ENCODE measurements around the gene MRPS6. TPM values are rescaled to one million over a fixed set of nuclear protein-coding genes. Genes with fewer than 3 reads are reported as not detected.

The MRPS6 gene
- total RNA-seq, 1 donor from 2014 or later: 40.2 TPM

- Mint-ChIP-seq H3K27ac (no peak overlapping the region), H3K4me3 (no peak overlapping the region), H3K36me3 (ENCODE audit: low read depth) (peaks cover 30% of the 10 kb centered on the region), H3K4me1 (peaks cover 15% of the 10 kb centered on the region), H3K27me3 (no peaks in the 10 kb centered on the region), H3K9me3 (no peaks in the 10 kb centered on the region)
- intact Hi-C loops (cut with micrococcal nuclease): no loop called here
- DNase-seq (no peak), ATAC-seq (ENCODE audit: low read depth) (no peak)
- TF ChIP-seq, protein P1, sequence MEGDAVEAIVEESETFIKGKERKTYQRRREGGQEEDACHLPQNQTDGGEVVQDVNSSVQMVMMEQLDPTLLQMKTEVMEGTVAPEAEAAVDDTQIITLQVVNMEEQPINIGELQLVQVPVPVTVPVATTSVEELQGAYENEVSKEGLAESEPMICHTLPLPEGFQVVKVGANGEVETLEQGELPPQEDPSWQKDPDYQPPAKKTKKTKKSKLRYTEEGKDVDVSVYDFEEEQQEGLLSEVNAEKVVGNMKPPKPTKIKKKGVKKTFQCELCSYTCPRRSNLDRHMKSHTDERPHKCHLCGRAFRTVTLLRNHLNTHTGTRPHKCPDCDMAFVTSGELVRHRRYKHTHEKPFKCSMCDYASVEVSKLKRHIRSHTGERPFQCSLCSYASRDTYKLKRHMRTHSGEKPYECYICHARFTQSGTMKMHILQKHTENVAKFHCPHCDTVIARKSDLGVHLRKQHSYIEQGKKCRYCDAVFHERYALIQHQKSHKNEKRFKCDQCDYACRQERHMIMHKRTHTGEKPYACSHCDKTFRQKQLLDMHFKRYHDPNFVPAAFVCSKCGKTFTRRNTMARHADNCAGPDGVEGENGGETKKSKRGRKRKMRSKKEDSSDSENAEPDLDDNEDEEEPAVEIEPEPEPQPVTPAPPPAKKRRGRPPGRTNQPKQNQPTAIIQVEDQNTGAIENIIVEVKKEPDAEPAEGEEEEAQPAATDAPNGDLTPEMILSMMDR (IDR thresholded peaks at IDR 0.05): no peak
- ChIA-PET CTCF (no interaction called here), POLR2A (interaction anchor here (0.7 kb wide), 1 partner anchor 69 kb away, joined by 3 read pairs; no protein-coding TSS in a partner anchor)
Measured at GRCh38 chr21:34122047-34122446, 48.7 kb downstream of the MRPS6 start.

DNA sequence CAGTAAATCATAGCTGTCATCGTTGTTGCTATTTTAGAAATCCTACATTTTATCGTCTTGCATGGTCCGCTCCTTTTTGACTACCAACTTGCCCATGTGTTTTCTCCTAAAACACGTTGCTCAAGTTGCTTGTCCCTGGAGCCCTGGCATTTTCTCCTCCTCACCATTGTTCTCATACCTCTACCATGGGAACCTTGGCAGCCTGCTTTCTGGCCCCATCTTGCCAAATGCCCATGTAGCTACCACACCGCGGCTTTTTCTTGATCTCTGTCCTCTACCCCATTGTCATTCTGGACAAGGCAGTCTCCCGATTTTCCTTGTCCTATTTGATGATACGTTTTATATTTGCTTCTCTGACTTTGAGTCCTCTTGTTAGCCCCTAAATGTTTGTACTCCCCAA, 50.2 kb downstream of the MRPS6 start:
- POLR2A ChIA-PET: no interaction called here
- peaks cover 42% of the 10 kb centered on the region for H3K36me3 Mint-ChIP-seq (ENCODE audit: low read depth)
- TF ChIP-seq, protein P1 (IDR thresholded peaks at IDR 0.05): no peak
- no peaks in the 10 kb centered on the region for H3K9me3 Mint-ChIP-seq
- intact Hi-C loops (cut with micrococcal nuclease): no loop called here
- peaks cover 15% of the 10 kb centered on the region for H3K4me1 Mint-ChIP-seq
- H3K4me3 Mint-ChIP-seq: no peak overlapping the region
- DNase-seq (no peak), ATAC-seq (ENCODE audit: low read depth) (no peak)
- no peaks in the 10 kb centered on the region for H3K27me3 Mint-ChIP-seq
- H3K27ac Mint-ChIP-seq: no peak overlapping the region
- CTCF ChIA-PET: no interaction called here

GRCh38 chr21:34126269-34126668, 52.9 kb downstream of the MRPS6 start:
- intact Hi-C loops (cut with micrococcal nuclease): no loop called here
- ATAC-seq (ENCODE audit: low read depth) (no peak), DNase-seq (no peak)
- Mint-ChIP-seq H3K4me1 (peaks cover 27% of the 10 kb centered on the region), H3K4me3 (no peak overlapping the region), H3K36me3 (ENCODE audit: low read depth) (peaks cover 62% of the 10 kb centered on the region), H3K27ac (no peak overlapping the region), H3K27me3 (no peaks in the 10 kb centered on the region), H3K9me3 (no peaks in the 10 kb centered on the region)
- POLR2A ChIA-PET: no interaction called here
- CTCF ChIA-PET: no interaction called here
- TF ChIP-seq, protein P1 (IDR thresholded peaks at IDR 0.05): no peak

DNA sequence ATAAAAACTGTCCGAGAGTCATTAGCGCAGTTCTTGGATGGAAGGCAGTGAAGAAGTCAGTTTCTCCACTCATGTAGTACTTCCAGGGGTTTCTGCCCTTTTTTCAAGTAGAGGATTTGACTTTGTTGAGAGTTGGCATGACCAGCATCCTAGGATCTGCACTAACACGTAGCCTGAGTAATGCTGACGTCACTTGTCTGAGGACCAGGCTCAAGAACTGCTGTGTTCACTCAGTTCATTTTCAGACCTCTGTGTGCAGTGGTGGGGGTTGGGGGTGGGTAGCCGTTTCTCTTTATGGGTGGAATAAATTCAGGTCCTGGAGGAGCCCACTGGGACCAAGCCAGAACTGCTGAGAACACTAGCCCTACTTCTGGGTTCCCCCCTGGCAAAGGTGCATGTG, 53.3 kb downstream of the MRPS6 start:
- CTCF ChIA-PET: no interaction called here
- Mint-ChIP-seq H3K36me3 (ENCODE audit: low read depth) (peaks cover 63% of the 10 kb centered on the region), H3K27ac (no peak overlapping the region), H3K4me3 (no peak overlapping the region), H3K27me3 (no peaks in the 10 kb centered on the region), H3K9me3 (no peaks in the 10 kb centered on the region), H3K4me1 (peaks cover 28% of the 10 kb centered on the region)
- TF ChIP-seq, protein P1 (IDR thresholded peaks at IDR 0.05): no peak
- no peak for DNase-seq
- intact Hi-C loops (cut with micrococcal nuclease): no loop called here
- no peak for ATAC-seq (ENCODE audit: low read depth)
- POLR2A ChIA-PET: no interaction called here

GRCh38 chr21:34128124-34128523, 54.7 kb downstream of the MRPS6 start:
- ChIA-PET POLR2A (no interaction called here), CTCF (no interaction called here)
- no peaks in the 10 kb centered on the region for H3K9me3 Mint-ChIP-seq

More at GRCh38 chr21:34128124-34128523, 54.7 kb downstream of the MRPS6 start:
- H3K27me3 Mint-ChIP-seq: no peaks in the 10 kb centered on the region
- intact Hi-C loops (cut with micrococcal nuclease): no loop called here
- ATAC-seq (ENCODE audit: low read depth) (no peak), DNase-seq (no peak)
- peaks cover 72% of the 10 kb centered on the region for H3K36me3 Mint-ChIP-seq (ENCODE audit: low read depth)
- TF ChIP-seq, protein P1 (IDR thresholded peaks at IDR 0.05): no peak
- no peak overlapping the region for H3K4me3 Mint-ChIP-seq
- H3K4me1 Mint-ChIP-seq: peaks cover 34% of the 10 kb centered on the region
- H3K27ac Mint-ChIP-seq: no peak overlapping the region

Data from activated B cell treated with CpG ODN at 0.5 μM for 24 hours (primary cell).